ENCODE measurements around the gene USP10.

Gene USP10

DNA sequence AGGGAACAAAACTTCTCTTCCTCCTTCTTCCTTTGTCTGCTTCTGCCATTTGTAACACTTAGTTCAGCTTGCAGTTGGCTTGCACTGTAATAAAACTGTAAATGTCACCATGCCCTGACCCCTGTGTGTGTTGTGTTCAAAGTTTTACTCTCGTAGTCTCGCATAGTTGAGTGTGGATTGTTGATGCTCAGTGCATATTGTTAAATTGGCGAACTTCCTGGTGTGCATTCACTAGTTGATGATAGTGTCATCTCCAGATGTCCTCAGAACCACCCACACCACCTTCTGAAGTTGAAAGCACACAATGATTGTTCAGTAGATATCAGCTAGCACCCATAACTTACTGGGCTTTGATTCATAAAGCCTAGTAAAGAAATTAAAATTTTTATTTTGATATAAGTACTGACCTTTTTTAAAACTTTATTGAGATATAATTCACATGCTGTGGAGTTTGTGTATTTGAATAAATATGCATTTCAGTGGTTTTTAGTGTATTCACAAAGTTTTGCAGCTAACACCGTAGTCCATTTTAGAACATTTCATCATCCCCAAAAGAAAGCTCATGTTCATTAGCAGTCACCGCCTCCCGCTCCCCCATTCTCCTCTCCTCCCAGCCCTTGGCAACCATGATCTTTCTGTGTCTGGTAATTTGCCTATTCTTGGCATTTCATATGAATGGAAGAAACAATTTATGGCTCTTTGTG lies 25.0 kb downstream of the USP10 start:
- TF ChIP-seq, protein P1, sequence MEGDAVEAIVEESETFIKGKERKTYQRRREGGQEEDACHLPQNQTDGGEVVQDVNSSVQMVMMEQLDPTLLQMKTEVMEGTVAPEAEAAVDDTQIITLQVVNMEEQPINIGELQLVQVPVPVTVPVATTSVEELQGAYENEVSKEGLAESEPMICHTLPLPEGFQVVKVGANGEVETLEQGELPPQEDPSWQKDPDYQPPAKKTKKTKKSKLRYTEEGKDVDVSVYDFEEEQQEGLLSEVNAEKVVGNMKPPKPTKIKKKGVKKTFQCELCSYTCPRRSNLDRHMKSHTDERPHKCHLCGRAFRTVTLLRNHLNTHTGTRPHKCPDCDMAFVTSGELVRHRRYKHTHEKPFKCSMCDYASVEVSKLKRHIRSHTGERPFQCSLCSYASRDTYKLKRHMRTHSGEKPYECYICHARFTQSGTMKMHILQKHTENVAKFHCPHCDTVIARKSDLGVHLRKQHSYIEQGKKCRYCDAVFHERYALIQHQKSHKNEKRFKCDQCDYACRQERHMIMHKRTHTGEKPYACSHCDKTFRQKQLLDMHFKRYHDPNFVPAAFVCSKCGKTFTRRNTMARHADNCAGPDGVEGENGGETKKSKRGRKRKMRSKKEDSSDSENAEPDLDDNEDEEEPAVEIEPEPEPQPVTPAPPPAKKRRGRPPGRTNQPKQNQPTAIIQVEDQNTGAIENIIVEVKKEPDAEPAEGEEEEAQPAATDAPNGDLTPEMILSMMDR (IDR thresholded peaks at IDR 0.05; ENCODE audit: extremely low read depth, missing control alignments) = no peak
- DNase-seq (ENCODE audit: low spot score) = peak; percentile 36

DNA sequence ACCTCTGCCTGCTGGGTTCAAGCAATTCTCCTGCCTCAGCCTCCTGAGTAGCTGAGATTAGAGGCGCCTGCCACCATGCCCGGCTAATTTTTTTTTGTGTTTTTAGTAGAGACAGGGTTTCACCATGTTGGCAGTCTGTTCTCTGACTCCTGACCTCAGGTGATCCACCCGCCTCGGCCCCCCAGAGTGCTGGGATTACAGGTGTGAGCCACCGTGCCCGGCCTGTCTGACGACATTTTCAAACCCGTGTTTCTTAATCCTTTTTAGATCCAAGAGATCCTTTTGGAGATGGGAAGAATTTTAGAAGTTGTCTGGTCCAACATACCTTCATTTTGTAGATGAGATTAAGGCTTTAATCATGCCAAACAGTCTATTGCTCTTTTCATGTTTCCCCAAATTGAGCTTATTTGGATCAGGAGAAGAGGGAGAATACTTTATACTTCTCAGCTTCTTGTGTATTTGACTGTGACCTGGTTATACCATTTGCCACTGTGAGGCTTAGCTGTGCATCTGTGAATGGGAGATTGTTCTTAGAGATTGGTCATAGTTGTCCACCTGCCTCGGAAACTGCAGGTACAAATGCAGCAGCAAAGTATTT lies 25.8 kb downstream of the USP10 start:
- TF ChIP-seq, protein P1 (IDR thresholded peaks at IDR 0.05; ENCODE audit: extremely low read depth, missing control alignments) = no peak

DNA sequence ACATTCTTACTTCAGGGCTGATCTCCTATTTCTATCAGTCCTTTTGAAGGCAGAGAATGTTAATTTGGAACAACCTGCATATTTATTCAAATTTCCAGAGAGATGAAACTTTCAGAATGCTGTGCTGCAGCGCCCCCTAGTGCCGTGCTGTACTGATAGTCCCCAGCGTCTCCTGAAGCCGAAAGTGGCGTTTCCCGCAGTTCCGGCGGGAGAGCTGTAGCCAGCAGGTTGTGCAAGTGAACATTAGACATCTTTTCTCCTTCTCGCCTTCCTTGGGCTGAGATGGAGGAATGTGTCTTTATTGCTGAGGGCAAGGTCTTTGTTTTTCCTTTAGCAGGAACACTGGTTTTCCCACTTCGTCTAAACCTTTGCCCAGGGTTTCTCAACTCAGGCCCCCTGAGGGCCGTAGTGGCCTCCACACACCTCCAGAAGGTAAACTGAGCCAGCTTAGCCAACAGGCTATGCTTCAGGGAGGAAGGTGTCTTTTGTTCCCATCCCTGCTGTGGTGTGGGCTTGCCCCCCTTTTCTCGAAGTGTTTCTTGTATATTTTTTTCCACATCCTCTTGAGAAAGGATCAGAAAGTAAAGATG lies 26.4 kb downstream of the USP10 start:
- peak; percentile 42 for DNase-seq (ENCODE audit: low spot score)
- TF ChIP-seq, protein P1 (IDR thresholded peaks at IDR 0.05; ENCODE audit: extremely low read depth, missing control alignments) = peak; percentile 77

More for the DNA sequence above, 25.8 kb downstream of the USP10 start:
- DNase-seq (ENCODE audit: low spot score) = no peak

DNA sequence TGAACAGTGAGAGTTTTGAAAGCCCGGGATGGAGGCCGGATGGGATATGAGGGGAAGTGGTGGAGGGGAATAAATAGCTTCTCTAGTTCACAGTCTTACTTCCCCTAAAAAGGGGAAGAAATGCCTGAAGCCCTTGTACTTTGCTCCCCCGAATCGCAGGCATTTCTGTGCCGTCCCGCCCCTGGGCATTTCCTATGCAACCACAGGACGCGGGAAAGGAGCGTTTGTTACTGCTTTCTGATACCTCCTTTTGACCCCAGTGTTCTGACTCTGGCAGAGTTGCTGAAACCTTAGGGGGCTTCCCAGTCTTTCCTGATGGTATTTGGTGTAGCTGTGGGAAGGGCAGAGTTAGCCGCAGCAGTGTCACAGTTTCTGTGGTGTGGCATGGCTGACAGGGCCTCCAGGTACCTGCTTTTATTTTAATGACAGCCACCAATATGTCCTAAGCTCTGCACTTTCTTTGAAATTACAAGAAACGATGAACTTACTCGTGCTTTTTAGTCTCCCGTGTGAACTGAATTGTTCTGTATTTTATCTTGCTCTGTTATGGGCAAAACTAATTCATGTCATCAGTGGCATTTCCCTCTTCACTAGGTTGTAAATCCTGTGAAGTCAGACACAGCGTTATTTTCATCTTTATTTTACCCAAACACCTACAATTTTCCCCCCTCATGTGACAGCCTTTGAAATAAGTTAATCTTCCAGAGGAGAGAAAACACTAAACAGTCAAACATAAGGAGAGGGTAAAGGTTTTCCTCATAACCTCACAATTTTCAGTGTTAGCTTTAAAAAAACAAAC lies 27.1 kb downstream of the USP10 start:
- TF ChIP-seq, protein P1 (IDR thresholded peaks at IDR 0.05; ENCODE audit: extremely low read depth, missing control alignments) = no peak
- DNase-seq (ENCODE audit: low spot score) = no peak

DNA sequence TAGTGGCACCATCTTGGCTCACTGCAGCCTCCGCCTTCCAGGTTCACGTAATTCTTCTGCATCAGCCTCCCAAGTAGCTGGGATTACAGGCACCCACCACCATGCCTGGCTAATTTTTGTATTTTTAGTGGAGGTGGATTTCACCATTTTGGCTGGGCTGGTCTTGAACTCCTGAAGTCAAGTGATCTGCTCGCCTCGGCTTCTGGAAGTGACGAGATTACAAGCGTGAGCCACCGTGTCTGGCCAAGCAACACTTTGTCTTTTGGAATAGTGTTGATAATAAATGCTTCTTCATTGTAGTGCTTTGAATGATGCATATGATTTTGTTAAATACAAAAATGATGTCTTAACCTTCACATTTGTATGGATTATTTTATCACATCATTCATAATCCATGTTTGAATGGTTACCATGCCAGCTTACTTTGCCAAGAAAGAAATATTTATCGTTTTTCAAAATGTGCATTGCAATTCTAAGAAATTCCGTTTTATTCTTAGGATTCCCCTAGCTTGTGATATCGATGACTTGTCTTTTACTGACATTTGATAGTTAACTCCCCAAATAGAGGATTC lies 29.1 kb downstream of the USP10 start:
- TF ChIP-seq, protein P1 (IDR thresholded peaks at IDR 0.05; ENCODE audit: extremely low read depth, missing control alignments) = no peak
- DNase-seq (ENCODE audit: low spot score) = no peak

DNA sequence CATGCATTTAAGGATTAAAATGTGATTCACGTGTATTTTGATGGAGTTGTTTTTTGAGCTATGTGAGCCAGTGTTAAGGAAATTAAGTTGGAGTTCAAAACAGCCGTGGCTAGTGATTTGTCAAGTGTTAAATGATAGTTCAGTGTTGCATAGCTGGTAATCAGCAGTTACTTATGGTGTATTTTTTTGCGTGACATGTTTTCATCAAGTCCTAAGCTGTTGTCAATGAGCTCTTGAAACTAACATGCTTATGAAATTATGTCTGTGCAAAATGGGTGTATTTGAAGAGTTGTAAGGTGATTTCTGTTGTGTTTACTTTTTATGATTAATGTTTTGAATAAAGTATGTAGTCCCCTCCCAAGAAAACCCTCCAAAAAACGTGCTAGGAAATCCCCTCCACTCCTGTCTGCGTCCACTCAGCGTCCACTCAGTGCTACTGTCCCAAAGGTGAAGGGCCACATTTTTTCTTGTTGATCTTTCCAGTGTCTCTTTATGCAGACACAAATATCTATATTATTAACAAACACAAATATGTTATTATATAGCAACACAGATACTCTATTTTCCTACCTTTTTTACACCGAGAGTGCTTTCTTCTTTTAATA lies 30.0 kb downstream of the USP10 start:
- DNase-seq (ENCODE audit: low spot score) = no peak
- TF ChIP-seq, protein P1 (IDR thresholded peaks at IDR 0.05; ENCODE audit: extremely low read depth, missing control alignments) = no peak

All from GM20000 (cell line).